ENCODE data around the gene KCNC4.

Gene KCNC4

DNA sequence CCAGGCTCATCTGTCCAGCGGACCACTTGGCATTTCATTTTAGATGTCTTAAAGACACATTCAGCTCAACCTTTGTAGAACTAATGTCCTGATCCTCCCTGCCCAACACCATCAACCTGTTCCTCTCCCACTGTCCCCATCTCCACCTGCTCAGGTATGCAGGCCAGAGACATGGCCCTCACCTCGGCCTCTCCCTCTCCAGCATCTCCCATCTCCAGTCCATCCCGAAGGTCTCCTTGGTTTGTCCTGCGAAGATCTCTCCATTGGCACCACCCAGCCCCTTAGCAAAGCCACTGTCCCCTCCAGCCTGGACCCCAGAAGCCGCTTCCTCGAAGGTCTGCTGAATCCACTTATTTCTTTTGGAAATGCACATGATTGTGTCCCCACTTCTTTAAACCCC, 20.9 kb upstream of the KCNC4 start:
- DNase-seq: no peak

DNA sequence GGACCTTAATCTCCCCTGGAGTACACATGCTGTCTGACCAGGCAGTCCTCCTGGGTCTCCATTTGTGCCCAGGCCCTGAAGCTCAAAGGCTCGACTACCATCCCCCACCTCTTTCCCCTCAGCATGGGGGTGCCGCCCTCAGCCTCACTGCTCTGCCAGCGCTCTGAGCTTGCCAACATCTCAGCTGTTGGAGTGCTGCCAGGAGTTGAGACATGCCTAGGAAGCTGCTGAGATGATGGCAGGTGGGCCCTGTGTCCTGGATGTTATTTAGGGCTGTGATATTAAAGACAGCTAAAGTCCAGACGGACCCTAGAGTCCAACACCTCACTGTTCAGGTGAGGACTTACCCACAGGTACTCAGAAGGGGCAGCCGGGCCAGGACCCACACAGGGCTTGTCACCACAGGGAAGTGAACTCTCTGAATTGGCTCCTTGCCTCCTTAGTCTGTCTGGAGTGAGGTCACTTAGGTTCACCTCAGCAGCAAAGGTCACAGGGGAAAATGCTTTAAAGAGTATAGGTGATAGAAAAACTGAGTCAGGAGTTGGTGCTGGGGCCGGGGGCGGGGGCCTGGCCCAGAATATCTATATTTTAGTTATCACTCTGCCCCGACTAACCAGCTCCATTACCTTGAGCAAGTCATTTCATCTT, 19.7 kb upstream of the KCNC4 start:
- no peak for DNase-seq

DNA sequence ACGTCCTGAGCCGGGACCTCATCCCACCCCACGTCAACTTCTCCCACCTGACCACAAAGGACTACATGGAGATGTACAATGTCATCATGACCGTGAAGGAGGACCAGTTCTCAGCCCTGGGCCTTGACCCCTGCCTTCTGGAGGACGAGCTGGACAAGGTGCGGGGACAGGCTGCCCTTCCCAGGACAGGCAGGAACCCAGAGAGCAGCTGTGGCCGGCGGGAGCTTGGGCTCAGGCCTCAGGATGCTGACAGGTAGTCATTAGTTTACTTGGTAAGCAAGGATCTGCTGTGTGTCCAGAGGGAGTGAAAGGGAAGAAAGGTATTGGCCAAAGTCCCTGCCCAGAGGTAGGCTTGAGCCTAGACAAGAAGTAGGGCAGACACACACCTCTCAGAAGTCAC, 17.6 kb upstream of the KCNC4 start:
- DNase-seq: no peak

DNA sequence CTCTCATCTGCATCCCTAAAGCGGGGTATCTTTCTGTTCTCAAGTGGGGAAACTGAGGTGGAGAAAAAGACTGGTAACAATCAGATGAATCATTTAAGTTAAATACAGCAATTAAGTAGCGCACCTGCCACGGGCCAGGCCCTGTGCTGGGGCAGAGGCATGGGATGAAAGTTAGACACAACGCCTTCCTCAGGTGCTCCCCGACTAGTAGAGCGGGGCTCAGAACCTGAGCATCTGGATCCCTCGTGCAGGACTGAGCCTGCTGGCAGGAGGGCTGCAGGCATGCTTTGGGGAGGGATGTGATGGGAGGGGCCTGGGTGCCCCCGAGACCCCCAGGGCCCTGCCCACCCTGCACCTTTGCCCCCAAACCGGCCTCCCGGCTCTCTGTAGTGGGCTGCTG, 14.9 kb upstream of the KCNC4 start:
- DNase-seq: no peak

DNA sequence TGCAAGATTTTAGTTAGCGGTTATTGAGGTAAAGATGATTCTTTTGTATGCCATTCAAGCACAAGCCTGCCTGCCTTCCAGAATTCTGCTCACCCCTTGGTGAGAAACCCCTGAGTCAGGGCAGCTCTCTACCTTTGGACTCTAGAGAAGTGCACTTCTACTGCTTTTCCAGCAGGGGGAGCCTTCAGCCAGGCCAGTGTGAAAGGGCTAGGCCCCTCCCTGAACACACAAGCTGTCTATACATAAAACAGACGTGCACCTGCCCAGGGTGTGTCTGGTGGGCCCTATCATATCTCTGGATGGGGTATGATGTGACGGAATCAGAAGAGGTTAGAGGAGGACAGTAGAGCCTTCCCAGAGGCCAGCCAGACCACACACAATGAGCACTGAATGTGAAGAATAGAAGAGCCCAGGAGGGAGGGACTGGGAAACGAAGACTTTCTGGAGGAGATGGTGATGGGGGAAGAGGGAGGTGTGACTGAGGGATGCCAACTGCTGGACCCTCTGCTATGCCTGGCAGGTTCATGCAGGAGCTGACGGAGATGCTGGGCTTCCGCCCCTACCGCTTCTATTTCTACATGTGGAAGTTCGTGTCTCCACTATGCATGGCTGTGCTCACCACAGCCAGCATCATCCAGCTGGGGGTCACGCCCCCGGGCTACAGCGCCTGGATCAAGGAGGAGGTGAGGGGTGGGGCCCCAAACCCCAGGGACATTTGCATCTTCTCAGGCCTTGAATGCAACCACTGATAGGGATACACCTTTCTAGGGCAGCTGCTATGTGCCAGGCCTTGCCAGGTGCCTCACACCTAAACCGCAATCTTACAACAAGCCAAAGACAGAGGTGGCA, 13.0 kb upstream of the KCNC4 start:
- no peak for DNase-seq

DNA sequence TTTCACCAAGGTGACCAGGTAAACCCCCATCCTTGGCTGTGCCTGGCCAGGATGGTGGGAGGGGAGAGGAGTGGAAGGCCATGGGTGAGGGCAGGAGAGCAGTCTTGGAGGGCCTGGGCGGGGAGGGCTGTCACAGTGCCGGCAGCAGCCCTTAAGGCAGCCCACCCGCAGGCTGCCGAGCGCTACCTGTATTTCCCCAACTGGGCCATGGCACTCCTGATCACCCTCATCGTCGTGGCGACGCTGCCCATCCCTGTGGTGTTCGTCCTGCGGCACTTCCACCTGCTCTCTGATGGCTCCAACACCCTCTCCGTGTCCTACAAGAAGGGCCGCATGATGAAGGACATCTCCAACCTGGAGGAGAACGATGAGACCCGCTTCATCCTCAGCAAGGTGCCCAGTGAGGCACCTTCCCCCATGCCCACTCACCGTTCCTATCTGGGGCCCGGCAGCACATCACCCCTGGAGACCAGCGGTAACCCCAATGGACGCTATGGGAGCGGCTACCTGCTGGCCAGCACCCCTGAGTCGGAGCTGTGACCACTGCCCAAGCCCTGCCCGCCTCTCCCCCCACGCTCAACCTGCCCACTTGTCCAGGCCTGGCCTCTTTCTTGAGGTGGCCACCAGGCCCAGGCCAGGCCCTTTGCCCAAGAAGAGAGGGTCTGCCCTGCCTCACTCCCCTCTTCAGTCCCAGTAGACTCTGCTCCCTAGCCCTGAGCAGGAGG, 12.0 kb upstream of the KCNC4 start:
- DNase-seq: no peak

DNA sequence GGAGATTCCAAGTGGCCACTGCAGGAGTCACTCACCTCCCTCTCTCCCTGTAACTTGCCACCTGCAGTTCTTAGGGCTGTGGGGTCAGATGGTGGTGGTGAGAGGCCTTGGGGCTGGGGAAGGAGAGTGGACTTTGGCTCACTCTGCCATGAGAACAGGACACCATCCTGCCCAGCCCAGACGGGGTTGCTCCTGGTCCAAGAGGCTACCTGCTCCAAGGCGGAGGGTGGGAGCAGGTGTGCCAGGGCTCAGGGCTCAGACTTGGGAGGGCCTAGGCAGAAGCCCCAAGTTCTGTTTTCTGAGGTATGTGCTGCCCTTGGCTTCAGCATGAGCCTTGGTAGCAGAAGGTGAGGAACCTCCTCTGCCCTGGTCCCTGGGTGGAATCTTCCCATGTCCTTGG, 11.4 kb upstream of the KCNC4 start:
- DNase-seq: no peak

DNA sequence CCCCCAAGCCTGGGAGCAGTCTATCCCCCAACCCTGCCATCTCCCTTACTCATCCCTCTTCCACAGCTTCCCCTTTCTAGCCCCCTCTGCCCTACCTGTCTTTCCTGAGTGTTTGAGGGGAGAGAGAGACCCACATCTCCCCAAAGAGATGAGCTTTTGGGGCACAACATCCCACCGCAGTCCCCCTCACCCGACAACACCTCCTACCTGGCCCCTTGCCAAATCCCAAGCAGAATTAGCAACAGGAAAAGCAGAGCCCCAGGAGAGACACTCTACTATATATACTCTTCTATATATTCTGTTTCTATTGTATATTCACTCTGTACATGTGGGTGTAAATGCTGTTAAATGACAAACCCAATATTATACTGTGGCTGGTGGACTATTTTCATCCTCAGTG, 9.9 kb upstream of the KCNC4 start:
- DNase-seq: no peak

DNA sequence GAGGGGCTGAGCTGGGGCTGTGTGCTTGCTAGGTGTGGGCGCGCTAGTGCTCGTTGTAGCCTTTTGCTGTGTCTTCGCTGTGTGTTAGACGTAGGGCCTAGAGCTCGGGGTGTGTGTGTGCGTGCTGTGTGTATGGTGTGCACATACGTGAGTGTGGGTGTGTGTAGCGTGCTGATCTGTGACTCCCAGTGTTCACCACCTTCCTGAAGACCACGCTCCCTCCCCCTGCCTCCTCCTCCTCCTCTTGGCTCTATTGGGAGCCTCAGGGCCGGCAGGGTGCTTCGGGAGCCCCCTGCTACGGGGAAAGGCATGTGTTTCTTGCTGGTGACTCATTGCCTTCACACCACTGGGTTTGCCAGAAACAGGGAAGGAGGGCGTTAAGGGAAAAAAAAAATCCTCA, 9.4 kb upstream of the KCNC4 start:
- no peak for DNase-seq

DNA sequence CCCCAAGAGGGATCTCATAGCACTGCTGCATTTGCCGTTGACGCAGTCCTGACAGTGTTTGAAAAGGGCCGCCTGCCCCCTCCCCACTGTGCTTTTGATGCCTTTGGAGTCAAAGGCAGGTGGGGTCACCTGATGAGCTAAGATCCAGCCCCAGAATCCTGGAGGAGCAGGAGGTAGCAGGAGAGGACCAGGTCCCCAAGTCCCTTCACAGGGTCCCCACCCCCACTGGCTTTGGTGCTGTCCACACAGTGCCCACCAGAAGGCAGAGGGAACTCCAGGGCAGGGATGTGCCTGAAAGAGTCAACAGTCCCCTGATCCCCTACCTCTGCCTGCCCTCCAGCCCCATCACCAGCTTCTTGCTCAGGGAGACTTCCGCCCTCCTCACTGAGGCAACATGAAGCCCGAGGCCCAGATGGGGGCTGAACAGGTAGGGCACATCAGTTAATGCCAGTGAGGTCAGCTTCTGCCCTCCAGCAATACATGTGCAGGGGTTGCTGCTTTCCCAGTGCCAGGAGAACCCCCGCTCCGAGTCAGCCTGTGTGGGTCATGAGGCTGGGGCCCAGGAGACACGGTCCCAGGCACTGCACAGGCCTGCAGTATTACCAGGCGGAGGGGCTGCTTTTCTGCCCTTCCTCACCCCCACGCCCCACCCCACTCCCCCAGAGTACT, 8.8 kb upstream of the KCNC4 start:
- no peak for DNase-seq

DNA sequence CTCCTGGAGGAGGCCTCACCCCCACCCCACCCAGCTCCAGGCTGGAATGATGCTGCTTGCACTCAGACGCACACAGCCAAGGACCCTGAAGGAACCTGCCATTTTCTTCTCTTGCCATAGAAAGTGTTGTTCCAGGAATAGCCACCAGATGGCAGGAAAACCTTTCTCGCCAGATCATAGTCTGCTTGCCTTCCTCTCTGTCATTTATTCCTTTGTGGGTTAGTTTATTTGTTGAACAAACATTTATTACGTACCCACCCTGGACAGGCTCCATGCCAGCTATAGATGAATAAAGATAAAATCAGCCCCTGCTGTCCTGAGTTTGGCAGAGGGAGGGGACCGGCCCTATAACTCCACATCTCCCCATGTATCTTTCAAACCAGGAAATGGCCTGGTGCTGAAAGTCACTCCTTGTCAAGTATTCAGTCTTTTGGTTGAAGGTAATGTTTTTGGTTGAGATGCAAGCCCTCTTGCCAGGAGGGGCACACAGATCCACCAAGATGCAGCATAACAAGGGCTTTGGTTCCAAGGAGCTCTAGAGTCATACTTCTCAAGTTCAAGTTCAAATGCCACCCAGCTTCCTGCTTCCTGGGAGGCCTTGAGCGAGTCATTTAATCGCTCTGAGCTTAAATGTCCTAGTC, 7.0 kb upstream of the KCNC4 start:
- DNase-seq: no peak

DNA sequence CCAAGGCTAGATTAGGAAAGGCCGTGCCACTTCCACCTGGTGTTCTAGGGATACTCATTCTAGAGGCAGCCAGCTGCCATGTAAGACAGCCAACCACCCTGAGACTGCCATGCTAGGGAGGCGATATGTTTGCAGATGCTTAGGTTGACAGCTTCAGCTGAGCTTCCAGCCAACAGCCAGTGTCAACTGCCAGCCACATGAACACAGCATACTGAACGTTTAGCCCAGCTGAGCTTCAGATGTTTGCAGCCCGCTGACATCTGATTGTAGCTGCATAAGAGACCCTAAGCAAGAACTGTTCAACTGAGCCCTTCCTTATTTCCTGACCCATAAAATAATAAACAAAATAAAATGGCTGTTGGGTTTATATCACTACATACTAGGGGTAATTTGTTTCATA, 5.0 kb upstream of the KCNC4 start:
- DNase-seq: no peak

DNA sequence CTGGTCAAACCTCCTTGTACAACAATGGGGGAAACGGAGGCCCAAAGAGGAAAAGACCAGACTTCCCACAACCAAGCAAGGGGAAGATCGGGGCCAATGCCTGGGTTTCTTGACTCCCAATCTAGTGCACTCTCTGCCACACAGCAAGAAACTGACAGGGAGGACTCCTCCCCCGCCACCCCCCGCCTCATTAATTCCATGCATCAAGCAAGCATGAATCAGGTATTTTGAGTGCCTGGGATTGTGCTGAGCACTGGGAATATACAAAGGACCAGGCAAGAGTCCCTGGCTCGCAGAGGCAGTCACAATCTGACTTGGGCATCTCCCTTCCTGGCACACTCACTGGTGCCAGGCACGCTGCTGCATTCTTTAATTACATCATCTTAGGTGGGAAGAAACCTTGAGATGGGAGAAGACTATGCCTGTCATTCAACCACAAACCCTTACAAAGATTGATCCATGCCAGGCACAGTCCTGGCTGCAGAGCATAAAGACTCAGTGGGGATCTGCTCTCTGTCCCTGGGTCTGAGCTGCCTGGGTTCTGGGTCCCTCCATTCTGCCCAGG, 4.4 kb upstream of the KCNC4 start:
- no peak for DNase-seq

DNA sequence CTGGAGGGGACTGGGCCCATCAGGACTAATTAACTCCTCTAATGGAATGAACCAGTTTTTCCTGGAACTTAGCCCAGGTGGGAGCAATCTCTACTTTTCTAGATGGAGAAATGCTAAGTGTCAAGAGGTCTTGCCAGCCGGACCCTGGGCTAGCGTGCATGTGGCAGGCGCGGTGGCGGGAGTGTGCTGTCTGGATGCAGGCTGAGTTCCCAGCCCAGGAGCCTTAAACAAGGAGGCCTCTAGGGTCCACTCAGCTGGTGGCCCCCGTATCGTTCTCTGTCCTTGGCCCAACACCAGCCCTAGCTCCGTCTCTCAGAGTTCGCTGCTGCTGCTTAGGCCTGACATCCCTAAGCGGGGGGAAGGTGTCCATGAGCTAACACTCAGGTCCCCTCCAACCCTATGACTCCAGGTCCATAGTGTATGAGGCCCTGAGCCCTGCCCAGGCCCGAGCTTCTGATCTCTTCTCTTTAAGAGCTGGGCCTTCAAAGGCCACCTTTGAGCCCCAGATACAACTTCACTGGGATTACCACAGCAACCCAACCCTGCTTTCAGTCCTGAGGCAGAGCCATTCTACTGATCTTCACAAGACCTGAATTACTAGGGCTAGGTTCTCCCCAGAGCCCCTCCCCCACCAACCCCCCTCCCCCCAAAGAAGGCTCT, 3.7 kb upstream of the KCNC4 start:
- no peak for DNase-seq

DNA sequence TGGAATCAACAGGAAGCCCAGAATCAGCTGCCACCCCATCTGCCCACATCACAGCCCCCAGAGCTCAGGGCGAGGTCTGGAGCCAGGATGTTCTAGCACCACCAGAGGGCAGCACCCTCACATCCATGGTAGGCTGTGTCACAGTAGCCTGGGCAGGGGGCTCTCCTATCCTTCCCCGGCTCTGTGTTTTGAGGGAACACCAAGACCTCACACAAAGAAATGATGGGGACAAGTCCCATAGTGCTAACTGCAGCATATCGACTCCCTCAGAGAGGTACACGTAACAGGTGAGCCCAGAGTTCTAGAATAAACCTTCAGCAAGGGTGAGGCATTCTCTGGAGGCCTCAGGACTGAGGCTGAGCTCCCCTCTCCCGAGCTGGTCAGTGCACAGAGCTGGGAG, 2.3 kb upstream of the KCNC4 start:
- DNase-seq: no peak

DNA sequence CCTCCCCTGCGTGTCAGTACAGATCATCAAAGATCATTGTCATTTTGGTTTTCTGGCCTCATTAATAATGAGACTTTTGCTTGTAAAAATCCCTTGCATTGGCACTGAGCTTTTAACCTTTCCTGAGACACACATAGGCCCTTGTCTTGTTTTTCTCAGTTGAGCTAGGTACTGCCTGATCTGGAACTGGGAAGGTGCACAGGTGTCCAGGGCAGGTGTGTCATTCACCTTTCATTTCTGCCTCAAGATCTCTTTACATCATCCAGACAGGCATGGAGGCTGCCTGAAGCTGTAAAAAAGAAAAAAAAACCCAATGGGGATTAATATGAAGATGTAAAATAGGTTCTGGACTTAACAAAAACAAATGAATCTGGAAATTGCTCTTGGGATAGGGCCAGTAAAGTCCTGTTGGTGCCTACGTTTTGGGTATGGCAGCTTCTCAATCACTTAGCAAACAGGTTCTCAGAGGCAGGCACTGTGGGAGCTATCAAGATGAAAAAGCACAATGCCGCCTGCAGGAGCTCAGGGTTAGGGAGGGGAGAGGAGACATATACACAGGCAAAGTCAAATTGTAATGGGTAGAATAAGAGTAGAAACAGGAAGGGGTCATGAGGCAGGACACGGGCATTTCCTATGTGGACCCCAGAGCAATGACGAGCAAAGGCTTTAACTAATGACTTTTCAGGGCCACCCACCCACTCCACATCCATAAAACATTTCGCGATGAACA, 1.0 kb upstream of the KCNC4 start:
- DNase-seq: no peak

DNA sequence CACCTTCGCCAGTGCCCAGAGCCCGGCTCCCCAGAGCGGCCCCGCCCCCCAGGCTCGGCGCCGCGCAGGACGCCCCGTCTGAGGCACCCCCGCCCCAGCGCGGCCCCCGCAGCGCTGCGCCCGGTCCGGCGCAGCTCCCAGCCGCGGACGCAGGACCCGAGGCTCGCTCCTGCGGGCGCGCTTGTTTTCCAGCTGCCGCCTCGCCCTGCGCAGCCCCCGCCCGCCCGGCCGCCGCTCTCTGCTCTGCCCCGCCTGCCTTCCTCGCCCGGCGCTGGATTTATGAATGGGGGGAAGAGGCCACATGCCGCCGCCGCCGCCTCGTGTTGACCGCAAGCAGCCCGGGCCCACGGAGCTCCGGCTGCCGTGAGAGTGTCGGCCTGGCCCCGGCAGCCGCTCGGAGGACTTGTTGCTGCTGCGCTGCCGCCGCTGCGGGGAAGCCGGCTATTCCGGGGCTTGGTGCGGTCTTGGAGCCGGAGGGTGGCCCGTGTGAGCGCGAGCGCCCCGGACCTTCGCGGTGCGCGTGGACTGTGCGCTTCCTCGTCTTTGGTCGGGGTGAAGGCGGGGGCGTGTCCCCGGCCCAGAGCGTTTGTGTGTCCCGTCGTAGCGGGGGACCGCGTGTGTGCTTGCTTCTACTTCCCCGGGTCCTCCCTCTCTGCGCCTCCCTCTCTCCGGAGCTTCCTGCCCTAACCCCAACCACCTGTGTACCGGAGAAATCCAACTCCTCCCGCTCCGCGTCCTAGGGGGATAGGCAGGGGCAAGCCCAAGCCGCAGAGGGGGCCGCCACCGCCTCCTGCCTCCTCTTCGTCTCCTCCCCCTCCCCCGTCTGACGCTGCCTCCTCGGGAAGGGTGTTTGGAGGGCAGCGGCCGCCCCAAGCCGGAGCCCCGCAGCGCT, 736 bp downstream of the KCNC4 start:
- DNase-seq: peak; percentile 46

DNA sequence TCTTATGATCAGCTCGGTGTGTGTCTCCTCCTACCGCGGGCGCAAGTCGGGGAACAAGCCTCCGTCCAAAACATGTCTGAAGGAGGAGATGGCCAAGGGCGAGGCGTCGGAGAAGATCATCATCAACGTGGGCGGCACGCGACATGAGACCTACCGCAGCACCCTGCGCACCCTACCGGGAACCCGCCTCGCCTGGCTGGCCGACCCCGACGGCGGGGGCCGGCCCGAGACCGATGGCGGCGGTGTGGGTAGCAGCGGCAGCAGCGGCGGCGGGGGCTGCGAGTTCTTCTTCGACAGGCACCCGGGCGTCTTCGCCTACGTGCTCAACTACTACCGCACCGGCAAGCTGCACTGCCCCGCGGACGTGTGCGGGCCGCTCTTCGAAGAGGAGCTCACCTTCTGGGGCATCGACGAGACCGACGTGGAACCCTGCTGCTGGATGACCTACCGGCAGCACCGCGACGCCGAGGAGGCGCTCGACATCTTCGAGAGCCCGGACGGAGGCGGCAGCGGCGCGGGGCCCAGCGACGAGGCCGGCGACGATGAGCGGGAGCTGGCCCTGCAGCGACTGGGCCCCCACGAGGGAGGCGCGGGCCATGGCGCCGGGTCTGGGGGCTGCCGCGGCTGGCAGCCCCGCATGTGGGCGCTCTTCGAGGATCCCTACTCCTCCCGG, 1.5 kb downstream of the KCNC4 start:
- DNase-seq: no peak
